ENCODE results near the gene ABHD12B. TPM values are rescaled to one million over a fixed set of nuclear protein-coding genes. Genes with fewer than 3 reads are reported as not detected.

Gene ABHD12B
- total RNA-seq, 1 donor from 2014 or later: not detected

- no peak overlapping the region for H3K4me3 Mint-ChIP-seq
- no peak for ATAC-seq (ENCODE audit: low read depth)
- H3K27ac Mint-ChIP-seq: no peak overlapping the region
- intact Hi-C loops (cut with micrococcal nuclease): no loop called here
- H3K36me3 Mint-ChIP-seq (ENCODE audit: low read depth): no peaks in the 10 kb centered on the region
- H3K4me1 Mint-ChIP-seq: no peaks in the 10 kb centered on the region
- ChIA-PET POLR2A (no interaction called here), CTCF (interaction anchor here (1.6 kb wide), 1 partner anchor 76 kb away, joined by 4 read pairs; no protein-coding TSS in a partner anchor)
- TF ChIP-seq, protein P1, sequence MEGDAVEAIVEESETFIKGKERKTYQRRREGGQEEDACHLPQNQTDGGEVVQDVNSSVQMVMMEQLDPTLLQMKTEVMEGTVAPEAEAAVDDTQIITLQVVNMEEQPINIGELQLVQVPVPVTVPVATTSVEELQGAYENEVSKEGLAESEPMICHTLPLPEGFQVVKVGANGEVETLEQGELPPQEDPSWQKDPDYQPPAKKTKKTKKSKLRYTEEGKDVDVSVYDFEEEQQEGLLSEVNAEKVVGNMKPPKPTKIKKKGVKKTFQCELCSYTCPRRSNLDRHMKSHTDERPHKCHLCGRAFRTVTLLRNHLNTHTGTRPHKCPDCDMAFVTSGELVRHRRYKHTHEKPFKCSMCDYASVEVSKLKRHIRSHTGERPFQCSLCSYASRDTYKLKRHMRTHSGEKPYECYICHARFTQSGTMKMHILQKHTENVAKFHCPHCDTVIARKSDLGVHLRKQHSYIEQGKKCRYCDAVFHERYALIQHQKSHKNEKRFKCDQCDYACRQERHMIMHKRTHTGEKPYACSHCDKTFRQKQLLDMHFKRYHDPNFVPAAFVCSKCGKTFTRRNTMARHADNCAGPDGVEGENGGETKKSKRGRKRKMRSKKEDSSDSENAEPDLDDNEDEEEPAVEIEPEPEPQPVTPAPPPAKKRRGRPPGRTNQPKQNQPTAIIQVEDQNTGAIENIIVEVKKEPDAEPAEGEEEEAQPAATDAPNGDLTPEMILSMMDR (IDR thresholded peaks at IDR 0.05): no peak
- no peaks in the 10 kb centered on the region for H3K9me3 Mint-ChIP-seq
- no peak for DNase-seq
- H3K27me3 Mint-ChIP-seq: no peaks in the 10 kb centered on the region
These were observed 18.0 kb upstream of the ABHD12B start for GRCh38 chr14:50853891-50854290.

DNA sequence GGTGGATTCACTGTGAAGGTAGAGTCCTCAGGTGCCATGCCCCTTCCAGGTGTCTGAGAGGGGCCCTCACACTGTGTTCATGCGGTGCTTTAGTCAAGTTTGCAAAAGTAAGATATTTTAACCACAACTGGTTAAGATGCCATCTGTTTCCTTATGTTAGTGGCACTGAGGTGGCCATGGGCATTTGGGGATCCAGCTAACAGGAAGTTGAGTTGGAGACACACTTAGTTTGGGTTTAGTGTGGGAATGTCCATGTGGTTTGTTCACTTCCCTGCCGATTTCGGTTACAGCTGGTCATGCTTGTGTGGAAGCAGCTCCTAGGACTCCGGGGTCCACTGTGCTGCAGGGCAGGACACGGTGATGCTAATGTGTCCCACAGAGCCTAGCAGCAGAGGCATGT, 17.3 kb upstream of the ABHD12B start:
- H3K9me3 Mint-ChIP-seq: no peaks in the 10 kb centered on the region
- H3K27me3 Mint-ChIP-seq: no peaks in the 10 kb centered on the region
- H3K36me3 Mint-ChIP-seq (ENCODE audit: low read depth): no peaks in the 10 kb centered on the region
- intact Hi-C loops (cut with micrococcal nuclease): no loop called here
- peaks cover 6% of the 10 kb centered on the region for H3K4me1 Mint-ChIP-seq
- ATAC-seq (ENCODE audit: low read depth) (no peak), DNase-seq (no peak)
- TF ChIP-seq, protein P1 (IDR thresholded peaks at IDR 0.05): no peak
- no peak overlapping the region for H3K4me3 Mint-ChIP-seq
- ChIA-PET CTCF (interaction anchor here (1.6 kb wide), 1 partner anchor 77 kb away, joined by 4 read pairs; no protein-coding TSS in a partner anchor), POLR2A (no interaction called here)
- H3K27ac Mint-ChIP-seq: no peak overlapping the region

GRCh38 chr14:50855558-50855957, 16.3 kb upstream of the ABHD12B start:
- Mint-ChIP-seq H3K4me1 (peaks cover 12% of the 10 kb centered on the region), H3K9me3 (no peaks in the 10 kb centered on the region), H3K27ac (no peak overlapping the region), H3K36me3 (ENCODE audit: low read depth) (no peaks in the 10 kb centered on the region), H3K4me3 (no peak overlapping the region), H3K27me3 (no peaks in the 10 kb centered on the region)
- intact Hi-C loops (cut with micrococcal nuclease): no loop called here
- POLR2A ChIA-PET: interaction anchor here (1.4 kb wide), 1 partner anchor 25 kb away, joined by 4 read pairs; the partner anchor contains the start of gene NIN
- CTCF ChIA-PET: interaction anchor here (1.1 to 1.6 kb wide), 2 partner anchors 78 to 80 kb away, joined by 4 to 5 read pairs; no protein-coding TSS in a partner anchor
- DNase-seq (no peak), ATAC-seq (ENCODE audit: low read depth) (no peak)
- TF ChIP-seq, protein P1 (IDR thresholded peaks at IDR 0.05): no peak

DNA sequence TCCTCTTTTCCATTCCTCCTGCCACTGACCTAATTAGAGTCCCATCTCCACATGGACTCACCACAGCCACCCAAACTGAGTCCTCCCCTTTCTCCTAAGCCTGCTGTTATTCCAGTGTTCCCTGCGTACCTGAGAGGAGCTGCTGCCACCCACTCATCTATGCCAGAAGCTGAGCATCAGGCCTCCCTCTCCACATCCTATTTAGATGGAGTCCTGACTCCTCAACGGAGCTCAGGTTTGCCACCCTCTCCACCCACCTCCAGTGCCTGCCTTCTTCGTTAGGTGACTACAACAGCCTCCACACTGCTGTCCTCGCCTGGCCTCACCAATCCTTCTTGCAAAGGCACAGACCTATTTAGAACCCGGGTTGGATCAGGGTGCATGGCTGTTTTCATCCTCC, 15.2 kb upstream of the ABHD12B start:
- Mint-ChIP-seq H3K9me3 (no peaks in the 10 kb centered on the region), H3K27me3 (no peaks in the 10 kb centered on the region), H3K4me1 (peaks cover 12% of the 10 kb centered on the region), H3K27ac (no peak overlapping the region), H3K4me3 (no peak overlapping the region), H3K36me3 (ENCODE audit: low read depth) (no peaks in the 10 kb centered on the region)
- intact Hi-C loops (cut with micrococcal nuclease): no loop called here
- ATAC-seq (ENCODE audit: low read depth) (no peak), DNase-seq (no peak)
- TF ChIP-seq, protein P1 (IDR thresholded peaks at IDR 0.05): no peak
- ChIA-PET CTCF (interaction anchor here (0.7 to 1.8 kb wide), 3 partner anchors 72 to 81 kb away, joined by 4 to 5 read pairs (median 4); no protein-coding TSS in a partner anchor), POLR2A (interaction anchor here (0.7 kb wide), 1 partner anchor 386 kb away, joined by 3 read pairs; no protein-coding TSS in a partner anchor)

DNA sequence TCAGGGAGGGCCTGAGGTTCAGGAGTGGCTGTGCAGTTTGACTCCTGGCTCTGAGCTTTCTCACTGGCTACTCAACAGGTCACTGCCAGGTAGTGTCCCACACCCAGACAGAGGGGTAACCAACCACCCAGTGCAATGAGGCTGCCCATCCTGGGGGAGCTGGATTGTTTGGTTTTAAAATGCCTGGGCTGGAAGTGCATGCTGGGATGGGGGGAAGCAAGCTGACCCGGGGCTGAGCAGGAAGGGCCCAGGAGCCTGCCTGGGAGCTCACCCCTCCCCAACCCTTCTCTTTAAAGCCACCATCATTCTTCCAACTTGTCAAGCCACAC, 12.6 kb upstream of the ABHD12B start:
- intact Hi-C loops (cut with micrococcal nuclease): no loop called here
- DNase-seq (no peak), ATAC-seq (ENCODE audit: low read depth) (peak; percentile 15)
- TF ChIP-seq, protein P1 (IDR thresholded peaks at IDR 0.05): no peak
- H3K27me3 Mint-ChIP-seq: no peaks in the 10 kb centered on the region
- H3K4me3 Mint-ChIP-seq: peak overlapping the region; percentile 53
- no peaks in the 10 kb centered on the region for H3K36me3 Mint-ChIP-seq (ENCODE audit: low read depth)
- ChIA-PET CTCF (interaction anchor here (0.6 to 6.9 kb wide), 17 partner anchors 11 to 538 kb away, joined by 3 to 216 read pairs (median 19); partner anchors contain the start of gene NIN), POLR2A (interaction anchor here (0.6 to 3.1 kb wide), 6 partner anchors 29 to 793 kb away, joined by 3 to 50 read pairs (median 10); partner anchors contain the start of gene NIN)
- peaks cover 12% of the 10 kb centered on the region for H3K4me1 Mint-ChIP-seq
- H3K9me3 Mint-ChIP-seq: no peaks in the 10 kb centered on the region
- peak overlapping the region; percentile 14 for H3K27ac Mint-ChIP-seq

Data from activated B cell treated with CpG ODN at 0.5 μM for 24 hours (primary cell).